Progenitor cell of endocrine pancreas (in vitro differentiated cells): ENCODE measurements around the gene ZNF148. TPM values are rescaled to one million over a fixed set of nuclear protein-coding genes. Genes with fewer than 3 reads are reported as not detected.

ENCODE experiments used
- DNase-seq: peaks from one replicate; pipeline ENCODE4 v3.0.0; 2021; ENCODE audit warnings: low spot score; ENCODE audit not compliant: unreplicated experiment
- H3K27ac Mint-ChIP-seq: 2 replicates; pipeline ENCODE4 v1.8.0; 2021; ENCODE audit warnings: mild to moderate bottlenecking, moderate library complexity, mixed read lengths
- H3K27me3 Mint-ChIP-seq: 2 replicates; pipeline ENCODE4 v1.8.0; 2021; ENCODE audit warnings: mixed read lengths
- H3K36me3 Mint-ChIP-seq: 2 replicates; pipeline ENCODE4 v1.8.0; 2022; ENCODE audit warnings: mixed read lengths; ENCODE audit not compliant: insufficient read depth
- H3K4me1 Mint-ChIP-seq: 2 replicates; pipeline ENCODE4 v1.8.0; 2021; ENCODE audit warnings: low read depth, mixed read lengths
- H3K4me3 Mint-ChIP-seq: 2 replicates; pipeline ENCODE4 v1.8.0; 2021; ENCODE audit warnings: low read depth, mild to moderate bottlenecking, moderate library complexity, mixed read lengths
- H3K9me3 Mint-ChIP-seq: 2 replicates; pipeline ENCODE4 v1.8.0; 2021; ENCODE audit warnings: low read depth, mixed read lengths
- total RNA-seq: library from RNA; stranded (reverse); gene quantifications from 2 replicates; pipeline ENCODE4 v1.2.1, GENCODE V29; 2021
- TF ChIP-seq, protein P1 (sequence below): fragments of 200-600 bp; sonication (generic); IDR thresholded peaks from one replicate; pipeline ENCODE4 v1.5.0; 2021; ENCODE audit warnings: antibody characterized with exemption, mild to moderate bottlenecking; ENCODE audit not compliant: unreplicated experiment

The ZNF148 gene
- total RNA-seq, 1 donor from 2014 or later, result 48.6 TPM

DNA sequence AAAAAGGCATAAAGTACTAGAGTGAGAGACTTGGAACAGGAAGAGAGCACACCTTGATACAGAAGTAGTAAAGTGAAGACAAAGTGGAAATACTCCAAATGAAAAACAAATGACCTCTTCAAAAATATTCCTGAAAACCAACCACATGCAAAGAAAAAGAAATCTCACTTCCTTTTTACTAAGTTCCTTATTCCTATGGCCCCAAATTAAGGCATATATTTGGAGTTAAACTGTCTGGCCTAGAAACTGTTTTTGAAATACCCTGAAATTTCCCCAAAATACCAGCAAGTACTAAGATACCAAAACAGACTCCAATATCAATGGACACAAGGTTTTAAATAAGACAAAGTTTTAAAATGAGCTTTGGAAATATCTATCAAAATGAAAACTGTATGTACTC lies 58.2 kb downstream of the ZNF148 start:
- Mint-ChIP-seq H3K9me3 (no peaks in the 10 kb centered on the region), H3K4me3 (no peak overlapping the region), H3K4me1 (peaks cover 5% of the 10 kb centered on the region), H3K27me3 (no peaks in the 10 kb centered on the region), H3K27ac (no peak overlapping the region), H3K36me3 (peaks cover 19% of the 10 kb centered on the region)
- no peak for DNase-seq
- TF ChIP-seq, protein P1, sequence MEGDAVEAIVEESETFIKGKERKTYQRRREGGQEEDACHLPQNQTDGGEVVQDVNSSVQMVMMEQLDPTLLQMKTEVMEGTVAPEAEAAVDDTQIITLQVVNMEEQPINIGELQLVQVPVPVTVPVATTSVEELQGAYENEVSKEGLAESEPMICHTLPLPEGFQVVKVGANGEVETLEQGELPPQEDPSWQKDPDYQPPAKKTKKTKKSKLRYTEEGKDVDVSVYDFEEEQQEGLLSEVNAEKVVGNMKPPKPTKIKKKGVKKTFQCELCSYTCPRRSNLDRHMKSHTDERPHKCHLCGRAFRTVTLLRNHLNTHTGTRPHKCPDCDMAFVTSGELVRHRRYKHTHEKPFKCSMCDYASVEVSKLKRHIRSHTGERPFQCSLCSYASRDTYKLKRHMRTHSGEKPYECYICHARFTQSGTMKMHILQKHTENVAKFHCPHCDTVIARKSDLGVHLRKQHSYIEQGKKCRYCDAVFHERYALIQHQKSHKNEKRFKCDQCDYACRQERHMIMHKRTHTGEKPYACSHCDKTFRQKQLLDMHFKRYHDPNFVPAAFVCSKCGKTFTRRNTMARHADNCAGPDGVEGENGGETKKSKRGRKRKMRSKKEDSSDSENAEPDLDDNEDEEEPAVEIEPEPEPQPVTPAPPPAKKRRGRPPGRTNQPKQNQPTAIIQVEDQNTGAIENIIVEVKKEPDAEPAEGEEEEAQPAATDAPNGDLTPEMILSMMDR, result no peak

DNA sequence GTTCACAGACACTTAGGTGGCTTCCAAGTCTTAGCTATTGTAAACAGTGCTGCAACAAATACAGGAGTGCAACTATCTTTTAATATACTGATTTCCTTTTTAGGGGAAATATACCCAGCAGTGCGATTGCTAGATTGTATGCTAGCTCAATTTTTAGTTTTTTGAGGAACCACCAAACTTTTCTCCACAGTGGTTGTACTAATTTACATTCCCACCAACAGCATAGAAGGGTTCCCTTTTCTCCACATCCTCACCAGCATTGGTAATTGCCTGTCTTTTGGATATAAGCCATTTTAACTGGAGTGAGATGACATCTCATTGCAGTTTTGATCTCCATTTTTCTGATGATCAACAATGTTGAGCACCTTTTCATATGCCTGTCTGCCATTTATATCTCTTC lies 58.9 kb downstream of the ZNF148 start:
- TF ChIP-seq, protein P1, result no peak
- no peak for DNase-seq
- no peak overlapping the region for H3K27ac Mint-ChIP-seq
- no peaks in the 10 kb centered on the region for H3K9me3 Mint-ChIP-seq
- no peaks in the 10 kb centered on the region for H3K27me3 Mint-ChIP-seq
- peaks cover 24% of the 10 kb centered on the region for H3K36me3 Mint-ChIP-seq
- H3K4me1 Mint-ChIP-seq, result peaks cover 5% of the 10 kb centered on the region
- no peak overlapping the region for H3K4me3 Mint-ChIP-seq

DNA sequence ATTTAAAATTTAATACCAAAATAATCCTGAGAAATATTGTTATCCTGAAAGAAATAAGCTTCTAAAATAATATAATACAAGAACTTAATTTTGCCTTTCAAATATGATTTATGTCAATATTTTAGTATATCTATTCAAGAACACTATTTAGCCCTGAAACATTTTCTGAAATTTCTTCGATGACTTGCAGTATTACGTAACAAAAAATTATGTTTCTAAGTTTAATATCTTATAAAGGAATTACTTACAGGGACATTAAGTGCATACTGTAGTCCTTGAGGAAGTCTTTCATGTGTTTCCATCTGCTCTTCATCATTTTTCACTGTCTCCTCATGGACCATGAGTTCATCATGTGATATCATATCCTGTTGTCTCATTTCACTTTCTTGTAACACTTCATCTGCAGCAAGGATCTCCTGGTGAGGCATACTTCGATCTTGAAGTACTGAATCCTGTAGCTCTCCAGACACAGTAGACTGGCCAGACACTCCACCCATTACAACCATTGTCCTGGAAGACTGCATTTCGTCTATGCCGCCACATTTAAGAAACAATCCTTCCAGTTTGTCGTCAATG lies 62.0 kb downstream of the ZNF148 start:
- Mint-ChIP-seq H3K4me1 (peaks cover 2% of the 10 kb centered on the region), H3K27me3 (no peaks in the 10 kb centered on the region), H3K36me3 (peaks cover 41% of the 10 kb centered on the region), H3K27ac (no peak overlapping the region), H3K9me3 (peaks cover 9% of the 10 kb centered on the region), H3K4me3 (no peak overlapping the region)
- TF ChIP-seq, protein P1, result no peak
- no peak for DNase-seq

DNA sequence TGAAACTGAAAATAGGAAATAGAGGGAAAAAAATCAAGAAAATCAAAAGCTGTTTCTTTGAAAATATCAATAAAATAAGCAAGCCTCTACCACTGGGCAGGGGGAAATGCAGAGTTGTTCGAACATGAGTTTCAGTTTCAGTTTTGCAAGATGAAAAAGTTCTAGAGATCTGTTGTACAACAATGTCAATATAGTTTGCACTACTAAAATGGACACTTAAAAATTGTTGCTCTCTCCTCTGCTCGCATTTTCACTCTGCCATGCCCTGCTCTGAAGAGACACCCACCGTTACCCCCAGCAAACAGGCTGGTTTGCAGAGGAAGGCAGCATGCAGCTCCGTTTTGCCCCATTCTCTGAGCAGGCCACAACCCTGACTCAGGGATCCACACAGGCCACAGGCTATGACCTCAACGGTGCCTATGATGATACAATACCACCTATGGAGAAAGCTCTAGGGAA lies 64.5 kb downstream of the ZNF148 start:
- peaks cover 44% of the 10 kb centered on the region for H3K36me3 Mint-ChIP-seq
- H3K27me3 Mint-ChIP-seq, result no peaks in the 10 kb centered on the region
- TF ChIP-seq, protein P1, result no peak
- H3K4me1 Mint-ChIP-seq, result no peaks in the 10 kb centered on the region
- no peak for DNase-seq
- peaks cover 9% of the 10 kb centered on the region for H3K9me3 Mint-ChIP-seq
- no peak overlapping the region for H3K4me3 Mint-ChIP-seq
- H3K27ac Mint-ChIP-seq, result no peak overlapping the region

DNA sequence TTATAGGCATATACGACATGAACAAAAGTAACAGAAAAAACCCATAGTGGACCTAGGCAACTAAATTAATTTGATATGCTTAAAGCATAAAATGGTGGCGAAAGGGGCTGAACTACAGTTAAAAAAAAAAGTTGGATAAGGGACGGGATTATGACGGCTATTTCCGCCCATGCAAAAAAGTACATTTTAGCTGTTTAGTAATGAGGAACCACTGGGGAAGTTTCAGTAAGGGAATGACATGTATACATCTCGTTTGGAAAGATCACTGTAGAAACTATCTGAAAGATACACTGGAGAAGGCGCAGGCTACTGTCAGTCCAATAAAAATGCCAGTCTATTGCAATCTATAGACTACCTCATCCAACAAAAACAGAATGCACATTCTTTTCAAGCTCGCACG lies 65.6 kb downstream of the ZNF148 start:
- peaks cover 42% of the 10 kb centered on the region for H3K36me3 Mint-ChIP-seq
- H3K27ac Mint-ChIP-seq, result no peak overlapping the region
- TF ChIP-seq, protein P1, result no peak
- peaks cover 2% of the 10 kb centered on the region for H3K4me1 Mint-ChIP-seq
- H3K27me3 Mint-ChIP-seq, result no peaks in the 10 kb centered on the region
- no peak overlapping the region for H3K4me3 Mint-ChIP-seq
- DNase-seq, result no peak
- peaks cover 9% of the 10 kb centered on the region for H3K9me3 Mint-ChIP-seq
